ENCODE measurements around the gene SCML1.
"Not testable (repeated sequence)": the region's sequence is repeated elsewhere in the genome, so short reads cannot be mapped to it uniquely, and the experiment has no call there.

The SCML1 gene

GRCh38 chrX:17786554-17787347 lies 49.5 kb downstream of the SCML1 start:
- DNase-seq; H3K27ac ChIP-seq (ENCODE audit: low read depth, low read length); H3K4me1 ChIP-seq (ENCODE audit: control insufficient read depth, low read depth, low read length); H4K8ac ChIP-seq (ENCODE audit: low read depth, low read length); H2BK120ac ChIP-seq (ENCODE audit: low read depth, low read length); H3K9ac ChIP-seq (ENCODE audit: low read length); H3K18ac ChIP-seq (ENCODE audit: low read length); H2BK5ac ChIP-seq (ENCODE audit: low read length); H3K4me3 ChIP-seq (ENCODE audit: low read length); H3K79me1 ChIP-seq (ENCODE audit: low read length); H3K4ac ChIP-seq (ENCODE audit: low read depth, low read length); H3K4me2 ChIP-seq (ENCODE audit: low read length); H3K56ac ChIP-seq (ENCODE audit: low read length); H3K23ac ChIP-seq (ENCODE audit: low read length); H2AK5ac ChIP-seq (ENCODE audit: low read length); H2BK15ac ChIP-seq (replicated peaks; ENCODE audit: low read depth); H3K79me2 ChIP-seq (ENCODE audit: control insufficient read depth, insufficient read depth, low read length); H3K36me3 ChIP-seq (ENCODE audit: control insufficient read depth, insufficient read depth, low read length); H4K5ac ChIP-seq (ENCODE audit: low read length); H3K27me3 ChIP-seq (ENCODE audit: insufficient read depth, low read length, poor library complexity): not testable (repeated sequence)
- WGBS (ENCODE audit: extremely low coverage, insufficient coverage, low lambda C conversion rate), result no CpG with 5 or more reads among the region's 31 CpGs

- Histone ChIP-seq H2BK15ac (replicated peaks; ENCODE audit: low read depth) (no peak overlapping the region), H3K23ac (ENCODE audit: low read length) (no peak overlapping the region), H4K8ac (ENCODE audit: low read depth, low read length) (no peak overlapping the region), H3K18ac (ENCODE audit: low read length) (no peak overlapping the region), H2BK120ac (ENCODE audit: low read depth, low read length) (no peak overlapping the region), H3K36me3 (ENCODE audit: control insufficient read depth, insufficient read depth, low read length) (no peaks in the 10 kb centered on the region), H3K56ac (ENCODE audit: low read length) (no peak overlapping the region), H3K27ac (ENCODE audit: low read depth, low read length) (no peak overlapping the region), H3K79me2 (ENCODE audit: control insufficient read depth, insufficient read depth, low read length) (no peaks in the 10 kb centered on the region), H3K79me1 (ENCODE audit: low read length) (no peaks in the 10 kb centered on the region), H2BK5ac (ENCODE audit: low read length) (no peak overlapping the region), H3K27me3 (ENCODE audit: insufficient read depth, low read length, poor library complexity) (no peaks in the 10 kb centered on the region), H4K5ac (ENCODE audit: low read length) (no peak overlapping the region), H3K4me2 (ENCODE audit: low read length) (no peak overlapping the region), H3K9ac (ENCODE audit: low read length) (no peak overlapping the region), H3K4ac (ENCODE audit: low read depth, low read length) (no peak overlapping the region), H2AK5ac (ENCODE audit: low read length) (no peak overlapping the region), H3K4me1 (ENCODE audit: control insufficient read depth, low read depth, low read length) (no peaks in the 10 kb centered on the region), H3K4me3 (ENCODE audit: low read length) (no peak overlapping the region)
- WGBS (ENCODE audit: extremely low coverage, insufficient coverage, low lambda C conversion rate), result no CpG with 5 or more reads among the region's 11 CpGs
- DNase-seq, result no peak
These were observed 50.3 kb downstream of the SCML1 start for GRCh38 chrX:17787557-17787956.

GRCh38 chrX:17788439-17788838 lies 51.1 kb downstream of the SCML1 start:
- Histone ChIP-seq H3K9ac (ENCODE audit: low read length) (no peak overlapping the region), H4K8ac (ENCODE audit: low read depth, low read length) (no peak overlapping the region), H3K79me1 (ENCODE audit: low read length) (no peaks in the 10 kb centered on the region), H2BK120ac (ENCODE audit: low read depth, low read length) (no peak overlapping the region), H2AK5ac (ENCODE audit: low read length) (no peak overlapping the region), H3K27me3 (ENCODE audit: insufficient read depth, low read length, poor library complexity) (no peaks in the 10 kb centered on the region), H2BK5ac (ENCODE audit: low read length) (no peak overlapping the region), H3K4me3 (ENCODE audit: low read length) (no peak overlapping the region), H3K4ac (ENCODE audit: low read depth, low read length) (no peak overlapping the region), H3K23ac (ENCODE audit: low read length) (no peak overlapping the region), H3K4me1 (ENCODE audit: control insufficient read depth, low read depth, low read length) (no peaks in the 10 kb centered on the region), H4K5ac (ENCODE audit: low read length) (no peak overlapping the region), H3K56ac (ENCODE audit: low read length) (no peak overlapping the region), H3K36me3 (ENCODE audit: control insufficient read depth, insufficient read depth, low read length) (no peaks in the 10 kb centered on the region), H3K79me2 (ENCODE audit: control insufficient read depth, insufficient read depth, low read length) (no peaks in the 10 kb centered on the region), H2BK15ac (replicated peaks; ENCODE audit: low read depth) (no peak overlapping the region), H3K27ac (ENCODE audit: low read depth, low read length) (no peak overlapping the region), H3K4me2 (ENCODE audit: low read length) (no peak overlapping the region), H3K18ac (ENCODE audit: low read length) (no peak overlapping the region)
- no CpG with 5 or more reads among the region's 4 CpGs for WGBS (ENCODE audit: extremely low coverage, insufficient coverage, low lambda C conversion rate)
- DNase-seq, result peak; percentile 59

- Histone ChIP-seq H2BK120ac (ENCODE audit: low read depth, low read length) (no peak overlapping the region), H3K36me3 (ENCODE audit: control insufficient read depth, insufficient read depth, low read length) (no peaks in the 10 kb centered on the region), H2BK5ac (ENCODE audit: low read length) (no peak overlapping the region), H3K27me3 (ENCODE audit: insufficient read depth, low read length, poor library complexity) (no peaks in the 10 kb centered on the region), H3K4me3 (ENCODE audit: low read length) (no peak overlapping the region), H3K4me2 (ENCODE audit: low read length) (no peak overlapping the region), H3K27ac (ENCODE audit: low read depth, low read length) (no peak overlapping the region), H2BK15ac (replicated peaks; ENCODE audit: low read depth) (no peak overlapping the region), H4K5ac (ENCODE audit: low read length) (no peak overlapping the region), H3K79me2 (ENCODE audit: control insufficient read depth, insufficient read depth, low read length) (no peaks in the 10 kb centered on the region), H3K4ac (ENCODE audit: low read depth, low read length) (no peak overlapping the region), H3K79me1 (ENCODE audit: low read length) (no peaks in the 10 kb centered on the region), H4K8ac (ENCODE audit: low read depth, low read length) (no peak overlapping the region), H3K4me1 (ENCODE audit: control insufficient read depth, low read depth, low read length) (no peaks in the 10 kb centered on the region), H3K56ac (ENCODE audit: low read length) (no peak overlapping the region), H3K18ac (ENCODE audit: low read length) (no peak overlapping the region), H3K23ac (ENCODE audit: low read length) (no peak overlapping the region), H2AK5ac (ENCODE audit: low read length) (no peak overlapping the region), H3K9ac (ENCODE audit: low read length) (no peak overlapping the region)
- WGBS (ENCODE audit: extremely low coverage, insufficient coverage, low lambda C conversion rate), result no CpG with 5 or more reads among the region's 8 CpGs
- DNase-seq, result peak; percentile 37
These were observed 51.8 kb downstream of the SCML1 start for GRCh38 chrX:17788956-17789562.

- Histone ChIP-seq H4K5ac (ENCODE audit: low read length) (no peak overlapping the region), H3K4me1 (ENCODE audit: control insufficient read depth, low read depth, low read length) (no peaks in the 10 kb centered on the region), H3K79me2 (ENCODE audit: control insufficient read depth, insufficient read depth, low read length) (no peaks in the 10 kb centered on the region), H3K27me3 (ENCODE audit: insufficient read depth, low read length, poor library complexity) (no peaks in the 10 kb centered on the region), H2AK5ac (ENCODE audit: low read length) (no peak overlapping the region), H3K18ac (ENCODE audit: low read length) (no peak overlapping the region), H3K79me1 (ENCODE audit: low read length) (no peaks in the 10 kb centered on the region), H2BK120ac (ENCODE audit: low read depth, low read length) (no peak overlapping the region), H2BK5ac (ENCODE audit: low read length) (no peak overlapping the region), H3K56ac (ENCODE audit: low read length) (no peak overlapping the region), H3K4ac (ENCODE audit: low read depth, low read length) (no peak overlapping the region), H4K8ac (ENCODE audit: low read depth, low read length) (no peak overlapping the region), H3K23ac (ENCODE audit: low read length) (no peak overlapping the region), H3K27ac (ENCODE audit: low read depth, low read length) (no peak overlapping the region), H3K4me2 (ENCODE audit: low read length) (no peak overlapping the region), H3K9ac (ENCODE audit: low read length) (no peak overlapping the region), H3K4me3 (ENCODE audit: low read length) (no peak overlapping the region), H3K36me3 (ENCODE audit: control insufficient read depth, insufficient read depth, low read length) (no peaks in the 10 kb centered on the region), H2BK15ac (replicated peaks; ENCODE audit: low read depth) (no peak overlapping the region)
- DNase-seq, result no peak
- no CpG with 5 or more reads among the region's 1 CpG for WGBS (ENCODE audit: extremely low coverage, insufficient coverage, low lambda C conversion rate)
These were observed 55.5 kb downstream of the SCML1 start for GRCh38 chrX:17792826-17793225.
